ENCODE data around the gene PTPRJ.
A peak's percentile ranks its signal among the peaks of the same experiment; 100 is the strongest.

The PTPRJ gene

GRCh38 chr11:48096588-48097525 is 116.5 kb downstream of the PTPRJ start:
- peak; percentile 45 for DNase-seq (ENCODE audit: low read depth, low spot score)
- H3K4me3 ChIP-seq (ENCODE audit: low read depth, low read length): no peak overlapping the region
- in situ Hi-C loops (cut with HindIII; ENCODE audit: low sequenced_read_pairs): no loop called here
- no peak for TF ChIP-seq CTCF (IDR thresholded peaks at IDR 0.05; ENCODE audit: low read depth, low read length)

- in situ Hi-C loops (cut with HindIII; ENCODE audit: low sequenced_read_pairs): no loop called here
These were observed 117.7 kb downstream of the PTPRJ start for GRCh38 chr11:48098024-48098423.

GRCh38 chr11:48099916-48100446 is 119.6 kb downstream of the PTPRJ start:
- in situ Hi-C loops (cut with HindIII; ENCODE audit: low sequenced_read_pairs): no loop called here
- H3K4me3 ChIP-seq (ENCODE audit: low read depth, low read length): no peak overlapping the region
- DNase-seq (ENCODE audit: low read depth, low spot score): no peak
- TF ChIP-seq CTCF (IDR thresholded peaks at IDR 0.05; ENCODE audit: low read depth, low read length): no peak

More at GRCh38 chr11:48098024-48098423, 117.7 kb downstream of the PTPRJ start:
- no peak overlapping the region for H3K4me3 ChIP-seq (ENCODE audit: low read depth, low read length)
- no peak for TF ChIP-seq CTCF (IDR thresholded peaks at IDR 0.05; ENCODE audit: low read depth, low read length)
- no peak for DNase-seq (ENCODE audit: low read depth, low spot score)

- DNase-seq (ENCODE audit: low read depth, low spot score): no peak
- H3K4me3 ChIP-seq (ENCODE audit: low read depth, low read length): no peak overlapping the region
- in situ Hi-C loops (cut with HindIII; ENCODE audit: low sequenced_read_pairs): no loop called here
- no peak for TF ChIP-seq CTCF (IDR thresholded peaks at IDR 0.05; ENCODE audit: low read depth, low read length)
These were observed 120.8 kb downstream of the PTPRJ start for GRCh38 chr11:48101044-48101733.

- in situ Hi-C loops (cut with HindIII; ENCODE audit: low sequenced_read_pairs): no loop called here
- H3K4me3 ChIP-seq (ENCODE audit: low read depth, low read length): no peak overlapping the region
- no peak for DNase-seq (ENCODE audit: low read depth, low spot score)
- TF ChIP-seq CTCF (IDR thresholded peaks at IDR 0.05; ENCODE audit: low read depth, low read length): no peak
These were observed 121.6 kb downstream of the PTPRJ start for GRCh38 chr11:48101958-48102357.

- TF ChIP-seq CTCF (IDR thresholded peaks at IDR 0.05; ENCODE audit: low read depth, low read length): no peak
- H3K4me3 ChIP-seq (ENCODE audit: low read depth, low read length): no peak overlapping the region
- DNase-seq (ENCODE audit: low read depth, low spot score): no peak
- in situ Hi-C loops (cut with HindIII; ENCODE audit: low sequenced_read_pairs): no loop called here
These were observed 123.5 kb downstream of the PTPRJ start for GRCh38 chr11:48103621-48104567.

Data from astrocyte of the spinal cord (primary cell).